ENCODE data around the gene PNPLA8. TPM values are rescaled to one million over a fixed set of nuclear protein-coding genes. Genes with fewer than 3 reads are reported as not detected.

PNPLA8 gene
- polyA plus RNA-seq, 1 donor from 2014 or later: 85.1 TPM

DNA sequence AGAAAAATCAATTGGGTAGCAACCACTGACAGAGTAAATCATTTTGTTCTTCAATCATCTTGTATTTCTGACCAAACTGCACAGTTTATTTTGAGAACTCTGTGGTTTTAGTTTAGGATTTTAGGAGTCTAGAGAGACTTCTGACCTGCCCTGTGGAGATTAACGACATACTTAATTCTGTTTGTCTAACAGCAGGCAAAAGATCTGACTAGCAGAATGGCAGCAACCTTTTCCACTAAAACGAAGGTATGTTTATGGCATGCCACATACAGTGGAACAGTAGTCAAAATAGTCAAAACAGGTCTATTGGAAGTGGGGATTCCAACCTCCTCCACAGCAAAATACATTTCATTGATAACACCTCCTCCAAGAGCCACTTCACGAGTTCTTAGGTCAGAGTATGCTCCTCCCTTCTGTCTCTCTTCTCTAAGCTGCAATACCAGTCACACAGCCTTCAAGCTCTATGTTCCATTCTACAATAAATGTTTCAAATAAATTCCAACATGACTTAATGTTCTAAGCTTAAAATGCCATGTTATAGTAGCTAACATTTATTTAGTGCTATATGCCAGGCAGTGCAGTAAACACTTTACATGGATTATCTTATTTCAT lies 104.1 kb downstream of the PNPLA8 start:
- Histone ChIP-seq H3K9me3 (ENCODE audit: low read length) (no peaks in the 10 kb centered on the region), H3K9me2 (ENCODE audit: insufficient read depth, low read length) (no peaks in the 10 kb centered on the region), H3K79me2 (replicated peaks; ENCODE audit: insufficient read depth, low read length) (peaks cover 31% of the 10 kb centered on the region), H3K9ac (ENCODE audit: low read length) (no peak overlapping the region), H3F3A (ENCODE audit: insufficient read depth, low read length, poor library complexity, severe bottlenecking) (peaks cover 4% of the 10 kb centered on the region), H3K4me3 (ENCODE audit: low read length) (no peak overlapping the region), H2AFZ (ENCODE audit: low read depth, low read length) (no peak overlapping the region), H4K20me1 (ENCODE audit: insufficient read depth) (no peaks in the 10 kb centered on the region), H3K27ac (ENCODE audit: low read length) (no peak overlapping the region), H3K4me2 (ENCODE audit: low read length) (no peak overlapping the region), H3K27me3 (ENCODE audit: insufficient read depth, low read depth, low read length) (no peaks in the 10 kb centered on the region), H3K36me3 (ENCODE audit: insufficient read depth, low read length) (no peaks in the 10 kb centered on the region)
- TF ChIP-seq, protein P1, sequence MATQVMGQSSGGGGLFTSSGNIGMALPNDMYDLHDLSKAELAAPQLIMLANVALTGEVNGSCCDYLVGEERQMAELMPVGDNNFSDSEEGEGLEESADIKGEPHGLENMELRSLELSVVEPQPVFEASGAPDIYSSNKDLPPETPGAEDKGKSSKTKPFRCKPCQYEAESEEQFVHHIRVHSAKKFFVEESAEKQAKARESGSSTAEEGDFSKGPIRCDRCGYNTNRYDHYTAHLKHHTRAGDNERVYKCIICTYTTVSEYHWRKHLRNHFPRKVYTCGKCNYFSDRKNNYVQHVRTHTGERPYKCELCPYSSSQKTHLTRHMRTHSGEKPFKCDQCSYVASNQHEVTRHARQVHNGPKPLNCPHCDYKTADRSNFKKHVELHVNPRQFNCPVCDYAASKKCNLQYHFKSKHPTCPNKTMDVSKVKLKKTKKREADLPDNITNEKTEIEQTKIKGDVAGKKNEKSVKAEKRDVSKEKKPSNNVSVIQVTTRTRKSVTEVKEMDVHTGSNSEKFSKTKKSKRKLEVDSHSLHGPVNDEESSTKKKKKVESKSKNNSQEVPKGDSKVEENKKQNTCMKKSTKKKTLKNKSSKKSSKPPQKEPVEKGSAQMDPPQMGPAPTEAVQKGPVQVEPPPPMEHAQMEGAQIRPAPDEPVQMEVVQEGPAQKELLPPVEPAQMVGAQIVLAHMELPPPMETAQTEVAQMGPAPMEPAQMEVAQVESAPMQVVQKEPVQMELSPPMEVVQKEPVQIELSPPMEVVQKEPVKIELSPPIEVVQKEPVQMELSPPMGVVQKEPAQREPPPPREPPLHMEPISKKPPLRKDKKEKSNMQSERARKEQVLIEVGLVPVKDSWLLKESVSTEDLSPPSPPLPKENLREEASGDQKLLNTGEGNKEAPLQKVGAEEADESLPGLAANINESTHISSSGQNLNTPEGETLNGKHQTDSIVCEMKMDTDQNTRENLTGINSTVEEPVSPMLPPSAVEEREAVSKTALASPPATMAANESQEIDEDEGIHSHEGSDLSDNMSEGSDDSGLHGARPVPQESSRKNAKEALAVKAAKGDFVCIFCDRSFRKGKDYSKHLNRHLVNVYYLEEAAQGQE (IDR thresholded peaks at IDR 0.05; ENCODE audit: borderline replicate concordance): no peak
- no peak for TF ChIP-seq EP300 (conservative IDR thresholded peaks at IDR 0.05; ENCODE audit: poor library complexity, severe bottlenecking)
- no peak for TF ChIP-seq POLR2AphosphoS5 (IDR thresholded peaks at IDR 0.05)

Other genes starting within 250 kb of the PNPLA8 start
- 81.1 and 90.9 TPM in 2 replicates for gene NRCAM, start 69.7 kb downstream of the PNPLA8 start, polyA plus RNA-seq
- gene THAP5, start 43.6 kb upstream of the PNPLA8 start, polyA plus RNA-seq: 41.4 and 49.4 TPM in 2 replicates
- 79.3 and 102 TPM in 2 replicates for gene DNAJB9, start 43.7 kb upstream of the PNPLA8 start, polyA plus RNA-seq

All from neural cell (in vitro differentiated cells).